Peyer's patch (tissue), 4 donors: ENCODE results near the gene MUSTN1. TPM values are rescaled to one million over a fixed set of nuclear protein-coding genes. Genes with fewer than 3 reads are reported as not detected.

ENCODE experiments used
- DNase-seq, 3 donors: peaks; one replicate each; pipeline ENCODE4 v3.0.0-alpha.2; 2017 to 2019
- H3K27ac ChIP-seq, 4 donors: fragments of 200-600 bp; sonication (generic); one replicate each; pipeline ENCODE4 v1.5.1; 2016 to 2019
- H3K27me3 ChIP-seq, 2 donors: fragments of 200-600 bp; sonication (generic); one replicate each; pipeline ENCODE4 v1.5.1; 2019
- H3K36me3 ChIP-seq, 3 donors: fragments of 200-600 bp; sonication (generic); one replicate each; pipeline ENCODE4 v1.5.1; 2016 to 2019
- H3K4me1 ChIP-seq, 4 donors: fragments of 200-600 bp; sonication (generic); one replicate each; pipeline ENCODE4 v1.5.1; 2016 to 2019
- H3K4me3 ChIP-seq, 4 donors: fragments of 200-600 bp; sonication (generic); 1 replicate in 3 of 4; 2 replicates in 1 of 4; pipeline ENCODE4 v1.5.1; 2016 to 2019; ENCODE audit warnings: mild to moderate bottlenecking in 1 of 4
- H3K9me3 ChIP-seq, 4 donors: fragments of 200-600 bp; sonication (generic); one replicate each; pipeline ENCODE4 v1.5.1; 2016 to 2019; ENCODE audit warnings: mild to moderate bottlenecking in 1 of 4
- POLR2A ChIP-seq, 2 donors: fragments of 450-650 bp; IDR thresholded peaks; one replicate each; pipeline ENCODE4 v1.5.1; 2017; ENCODE audit warnings: antibody characterized with exemption in 2 of 2, mild to moderate bottlenecking in 2 of 2, moderate library complexity in 2 of 2
- total RNA-seq, 4 donors: library from RNA; depleted of rRNA; stranded (reverse); fragments of >200 nt; gene quantifications; one replicate each; pipeline ENCODE4 v1.1.0, GENCODE V29; 2016
- TF ChIP-seq, protein P1 (sequence below), 6 experiments: fragments of 450-650 bp in 4 of 6; fragments of 200-600 bp in 2 of 6; sonication (generic) in 1 of 6; IDR thresholded peaks; one replicate each; pipeline ENCODE4 v1.5.1; 2017 to 2019; ENCODE audit warnings: antibody characterized with exemption in 6 of 6, mild to moderate bottlenecking in 3 of 6, moderate library complexity in 1 of 6

MUSTN1 gene
- total RNA-seq = 10 to 100 TPM in 2 of 4 donors, 1 to 10 TPM in 2; 2.3 to 28.9 (median 11.9) TPM

DNA sequence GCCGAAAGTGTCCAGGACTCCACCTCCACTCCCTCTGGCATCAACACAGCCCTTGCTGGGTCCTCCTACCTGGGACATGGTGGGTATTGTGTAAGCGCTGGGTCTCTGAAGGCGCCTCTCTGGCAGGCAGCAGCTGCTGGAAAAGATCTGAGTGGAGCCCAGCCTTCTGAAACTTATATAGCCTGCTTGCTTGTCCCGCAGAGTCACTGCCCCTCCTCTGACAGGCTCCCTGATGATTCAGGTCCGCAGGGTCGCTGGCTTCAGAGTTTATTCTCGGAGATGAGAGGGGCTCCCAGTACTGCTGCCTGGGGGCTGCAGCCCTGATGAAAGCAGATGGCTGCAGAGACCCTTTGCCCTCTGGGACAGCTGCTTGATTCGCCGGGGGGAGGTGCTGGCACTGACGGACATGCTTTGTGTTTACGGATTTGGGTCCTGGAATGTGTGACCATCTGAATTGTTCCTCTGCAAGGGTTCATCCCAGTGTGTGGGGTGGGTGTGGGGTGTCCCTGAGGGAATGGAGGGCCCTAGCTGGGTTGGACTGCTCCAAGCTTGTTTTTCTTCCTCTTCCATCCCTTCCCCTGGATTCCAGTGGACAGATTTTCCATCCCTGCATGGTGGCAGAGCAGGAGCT, at the start of gene MUSTN1:
Gene MUSTN1 (minus strand): TSS at position 149 of the 631 bp plus-strand sequence. CDS start 71 bp downstream, at position 78.
- Histone ChIP-seq H3K4me3 (no peak within 1 kb of the TSS), H3K27me3 (no peaks in the 10 kb centered on the region), H3K9me3 (no peaks in the 10 kb centered on the region), H3K4me1 (peaks cover 0 to 6% (median 0%) of the 10 kb centered on the region in 4 donors), H3K36me3 (no peaks in the 10 kb centered on the region), H3K27ac (peak within 1 kb of the TSS in 1 of 4 donors; percentile 46)
- no peak for DNase-seq
- TF ChIP-seq, protein P1, sequence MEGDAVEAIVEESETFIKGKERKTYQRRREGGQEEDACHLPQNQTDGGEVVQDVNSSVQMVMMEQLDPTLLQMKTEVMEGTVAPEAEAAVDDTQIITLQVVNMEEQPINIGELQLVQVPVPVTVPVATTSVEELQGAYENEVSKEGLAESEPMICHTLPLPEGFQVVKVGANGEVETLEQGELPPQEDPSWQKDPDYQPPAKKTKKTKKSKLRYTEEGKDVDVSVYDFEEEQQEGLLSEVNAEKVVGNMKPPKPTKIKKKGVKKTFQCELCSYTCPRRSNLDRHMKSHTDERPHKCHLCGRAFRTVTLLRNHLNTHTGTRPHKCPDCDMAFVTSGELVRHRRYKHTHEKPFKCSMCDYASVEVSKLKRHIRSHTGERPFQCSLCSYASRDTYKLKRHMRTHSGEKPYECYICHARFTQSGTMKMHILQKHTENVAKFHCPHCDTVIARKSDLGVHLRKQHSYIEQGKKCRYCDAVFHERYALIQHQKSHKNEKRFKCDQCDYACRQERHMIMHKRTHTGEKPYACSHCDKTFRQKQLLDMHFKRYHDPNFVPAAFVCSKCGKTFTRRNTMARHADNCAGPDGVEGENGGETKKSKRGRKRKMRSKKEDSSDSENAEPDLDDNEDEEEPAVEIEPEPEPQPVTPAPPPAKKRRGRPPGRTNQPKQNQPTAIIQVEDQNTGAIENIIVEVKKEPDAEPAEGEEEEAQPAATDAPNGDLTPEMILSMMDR (IDR thresholded peaks at IDR 0.05) = no peak
- TF ChIP-seq POLR2A (IDR thresholded peaks at IDR 0.05) = no peak

GRCh38 chr3:52882377-52882776, 47.6 kb upstream of the MUSTN1 start:
- no peaks in the 10 kb centered on the region for H3K4me1 ChIP-seq
- TF ChIP-seq POLR2A (IDR thresholded peaks at IDR 0.05) = no peak
- TF ChIP-seq, protein P1 (IDR thresholded peaks at IDR 0.05) = no peak
- no peak overlapping the region for H3K27ac ChIP-seq
- no peak for DNase-seq
- no peak overlapping the region for H3K4me3 ChIP-seq
- no peaks in the 10 kb centered on the region for H3K9me3 ChIP-seq
- H3K36me3 ChIP-seq = peaks cover 0 to 6% (median 0%) of the 10 kb centered on the region in 3 donors
- H3K27me3 ChIP-seq = no peaks in the 10 kb centered on the region

DNA sequence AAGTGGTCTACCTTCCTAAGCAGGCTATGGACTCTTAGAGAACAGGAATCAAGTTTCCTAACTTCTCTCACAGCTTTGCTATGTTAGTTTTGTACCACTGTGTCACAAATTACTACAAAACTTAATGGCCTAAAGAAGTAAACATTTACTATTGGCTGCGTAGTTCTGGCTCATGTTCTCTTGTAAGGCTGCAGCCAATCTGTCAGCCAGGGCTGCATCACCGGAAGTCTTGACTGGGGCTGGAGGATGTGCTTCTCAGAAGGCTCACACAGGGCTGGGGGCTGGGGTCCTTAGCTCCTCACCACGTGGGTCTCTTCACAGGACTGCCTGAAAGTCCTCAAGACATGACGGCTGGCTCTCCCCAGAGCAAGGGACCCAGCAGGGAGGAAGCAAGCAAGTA, 47.1 kb upstream of the MUSTN1 start:
- Histone ChIP-seq H3K9me3 (no peaks in the 10 kb centered on the region), H3K4me1 (no peaks in the 10 kb centered on the region), H3K27ac (no peak overlapping the region), H3K27me3 (no peaks in the 10 kb centered on the region), H3K4me3 (no peak overlapping the region), H3K36me3 (peaks cover 0 to 6% (median 0%) of the 10 kb centered on the region in 3 donors)
- no peak for DNase-seq
- TF ChIP-seq, protein P1 (IDR thresholded peaks at IDR 0.05) = no peak
- no peak for TF ChIP-seq POLR2A (IDR thresholded peaks at IDR 0.05)

DNA sequence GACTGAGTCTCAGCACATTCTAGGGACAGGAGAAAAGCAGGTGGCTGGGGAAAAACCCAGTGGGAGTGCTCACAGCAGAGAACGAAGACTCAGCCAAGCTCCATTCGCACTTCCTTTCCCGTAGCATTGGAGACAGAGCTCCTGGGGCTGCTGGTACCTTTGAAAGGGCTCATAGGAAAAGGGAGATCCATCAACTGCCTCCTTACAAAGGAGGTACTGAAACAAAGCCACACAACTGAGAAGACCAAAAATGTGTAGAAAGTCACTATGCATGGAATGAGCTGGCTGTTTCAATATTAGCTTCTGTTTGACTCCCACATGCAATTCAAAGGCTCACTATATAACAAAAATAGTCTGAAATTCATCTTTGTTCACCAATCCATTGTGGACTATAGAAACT, 45.7 kb upstream of the MUSTN1 start:
- TF ChIP-seq, protein P1 (IDR thresholded peaks at IDR 0.05) = no peak
- TF ChIP-seq POLR2A (IDR thresholded peaks at IDR 0.05) = no peak
- no peaks in the 10 kb centered on the region for H3K9me3 ChIP-seq
- H3K4me3 ChIP-seq = no peak overlapping the region
- no peaks in the 10 kb centered on the region for H3K4me1 ChIP-seq
- no peaks in the 10 kb centered on the region for H3K27me3 ChIP-seq
- H3K27ac ChIP-seq = no peak overlapping the region
- peaks cover 0 to 4% (median 0%) of the 10 kb centered on the region in 3 donors for H3K36me3 ChIP-seq
- no peak for DNase-seq

DNA sequence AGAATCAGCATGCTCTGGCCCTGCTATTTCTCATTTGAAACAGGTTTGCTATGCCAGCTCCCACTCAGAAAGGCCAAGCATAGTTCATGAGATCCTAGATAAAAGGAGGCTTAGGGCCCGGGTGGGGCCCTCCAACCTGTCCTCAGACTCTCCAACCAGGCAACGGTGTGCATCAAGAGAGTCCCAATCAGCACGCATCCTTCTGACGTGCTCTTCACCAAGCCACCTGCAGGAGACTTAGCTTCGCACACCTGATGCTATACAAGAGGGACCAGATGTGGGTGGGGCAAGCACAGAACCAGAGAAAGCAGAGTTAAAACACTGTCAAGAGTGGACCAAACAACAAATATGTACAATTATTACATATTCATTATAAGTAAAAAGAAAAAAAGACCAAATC, 45.2 kb upstream of the MUSTN1 start:
- Histone ChIP-seq H3K4me3 (no peak overlapping the region), H3K27me3 (no peaks in the 10 kb centered on the region), H3K36me3 (no peaks in the 10 kb centered on the region), H3K4me1 (no peaks in the 10 kb centered on the region), H3K9me3 (no peaks in the 10 kb centered on the region), H3K27ac (no peak overlapping the region)
- no peak for TF ChIP-seq POLR2A (IDR thresholded peaks at IDR 0.05)
- TF ChIP-seq, protein P1 (IDR thresholded peaks at IDR 0.05) = no peak
- DNase-seq = no peak
